Type B pancreatic cell (in vitro differentiated cells): ENCODE measurements around the gene KRTAP4-16. TPM values are rescaled to one million over a fixed set of nuclear protein-coding genes. Genes with fewer than 3 reads are reported as not detected.
"Not testable (repeated sequence)": the region's sequence is repeated elsewhere in the genome, so short reads cannot be mapped to it uniquely, and the experiment has no call there.

Source experiments
- DNase-seq: peaks from one replicate; pipeline ENCODE4 v3.0.0; 2021; ENCODE audit warnings: mixed read lengths; ENCODE audit not compliant: unreplicated experiment; ENCODE audit errors: extremely low spot score
- H3K27ac Mint-ChIP-seq: 2 replicates; pipeline ENCODE4 v1.8.0; 2021; ENCODE audit warnings: mild to moderate bottlenecking, mixed read lengths
- H3K27me3 Mint-ChIP-seq: 2 replicates; pipeline ENCODE4 v1.8.0; 2021; ENCODE audit warnings: mixed read lengths
- H3K36me3 Mint-ChIP-seq: 2 replicates; pipeline ENCODE4 v1.8.0; 2021; ENCODE audit warnings: mixed read lengths
- H3K4me1 Mint-ChIP-seq: one replicate; pipeline ENCODE4 v1.8.0; 2021; ENCODE audit warnings: mixed read lengths; ENCODE audit not compliant: unreplicated experiment
- H3K4me3 Mint-ChIP-seq: 2 replicates; pipeline ENCODE4 v1.8.0; 2021; ENCODE audit warnings: mild to moderate bottlenecking, mixed read lengths
- H3K9me3 Mint-ChIP-seq: 2 replicates; pipeline ENCODE4 v1.8.0; 2021; ENCODE audit warnings: mixed read lengths
- total RNA-seq: library from RNA; stranded (reverse); gene quantifications from 2 replicates; pipeline ENCODE4 v1.2.1, GENCODE V29; 2021; ENCODE audit warnings: low replicate concordance
- TF ChIP-seq, protein P1 (sequence below): fragments of 200-600 bp; sonication (generic); conservative IDR thresholded peaks from 2 replicates; pipeline ENCODE4 v1.5.0; 2021; ENCODE audit warnings: antibody characterized with exemption, mild to moderate bottlenecking

The KRTAP4-16 gene
- total RNA-seq, 1 donor from 2014 or later, result not detected

DNA sequence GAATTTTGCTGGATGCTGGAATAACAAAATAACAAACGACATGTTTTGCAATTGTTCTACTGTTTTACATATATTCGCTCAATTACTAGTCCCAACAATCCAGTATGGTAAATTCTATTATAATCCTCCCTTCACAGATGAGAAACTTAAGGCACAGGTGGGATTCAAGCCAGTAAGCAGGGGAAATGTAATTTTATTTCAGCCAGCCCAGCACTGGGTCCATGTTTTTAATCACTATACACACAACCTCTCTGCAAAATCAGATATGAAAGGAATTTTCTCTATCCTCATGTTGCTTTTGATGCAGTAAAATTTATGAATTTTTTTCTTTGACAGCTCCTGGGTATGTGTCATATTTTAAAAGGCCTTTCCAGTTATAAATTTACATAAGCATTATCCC, 43.3 kb upstream of the KRTAP4-16 start:
- TF ChIP-seq, protein P1, sequence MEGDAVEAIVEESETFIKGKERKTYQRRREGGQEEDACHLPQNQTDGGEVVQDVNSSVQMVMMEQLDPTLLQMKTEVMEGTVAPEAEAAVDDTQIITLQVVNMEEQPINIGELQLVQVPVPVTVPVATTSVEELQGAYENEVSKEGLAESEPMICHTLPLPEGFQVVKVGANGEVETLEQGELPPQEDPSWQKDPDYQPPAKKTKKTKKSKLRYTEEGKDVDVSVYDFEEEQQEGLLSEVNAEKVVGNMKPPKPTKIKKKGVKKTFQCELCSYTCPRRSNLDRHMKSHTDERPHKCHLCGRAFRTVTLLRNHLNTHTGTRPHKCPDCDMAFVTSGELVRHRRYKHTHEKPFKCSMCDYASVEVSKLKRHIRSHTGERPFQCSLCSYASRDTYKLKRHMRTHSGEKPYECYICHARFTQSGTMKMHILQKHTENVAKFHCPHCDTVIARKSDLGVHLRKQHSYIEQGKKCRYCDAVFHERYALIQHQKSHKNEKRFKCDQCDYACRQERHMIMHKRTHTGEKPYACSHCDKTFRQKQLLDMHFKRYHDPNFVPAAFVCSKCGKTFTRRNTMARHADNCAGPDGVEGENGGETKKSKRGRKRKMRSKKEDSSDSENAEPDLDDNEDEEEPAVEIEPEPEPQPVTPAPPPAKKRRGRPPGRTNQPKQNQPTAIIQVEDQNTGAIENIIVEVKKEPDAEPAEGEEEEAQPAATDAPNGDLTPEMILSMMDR, result no peak
- Mint-ChIP-seq H3K9me3 (peaks cover 22% of the 10 kb centered on the region), H3K27ac (no peak overlapping the region)

DNA sequence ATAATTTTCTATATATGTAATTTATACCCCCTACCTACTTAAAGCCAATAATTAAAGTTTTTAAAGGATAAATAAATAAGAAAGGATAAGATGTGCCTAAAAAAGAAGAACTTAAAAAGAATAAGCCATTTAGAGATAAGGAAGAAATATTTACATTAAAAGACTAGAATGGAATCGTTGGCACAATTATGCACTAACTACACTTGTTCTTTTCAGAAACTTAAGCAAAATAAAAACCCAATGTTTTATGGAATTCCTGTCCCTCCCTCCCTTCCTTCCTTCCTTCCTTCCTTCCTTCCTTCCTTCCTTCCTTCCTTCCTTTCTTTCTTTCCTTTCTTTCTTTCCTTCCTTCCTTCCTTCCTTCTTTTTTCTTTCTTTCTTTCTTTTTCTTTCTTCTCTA, 42.8 kb upstream of the KRTAP4-16 start:
- Mint-ChIP-seq H3K27ac (no peak overlapping the region), H3K27me3 (peaks cover 4% of the 10 kb centered on the region), H3K36me3 (peaks cover 8% of the 10 kb centered on the region), H3K4me1 (no peaks in the 10 kb centered on the region), H3K9me3 (peaks cover 22% of the 10 kb centered on the region), H3K4me3 (no peak overlapping the region)
- TF ChIP-seq, protein P1, result no peak
- DNase-seq, result no peak

More for the DNA sequence above, 43.3 kb upstream of the KRTAP4-16 start:
- Mint-ChIP-seq H3K27me3 (peaks cover 4% of the 10 kb centered on the region), H3K4me3 (no peak overlapping the region), H3K36me3 (peaks cover 8% of the 10 kb centered on the region), H3K4me1 (no peaks in the 10 kb centered on the region)
- DNase-seq, result no peak

DNA sequence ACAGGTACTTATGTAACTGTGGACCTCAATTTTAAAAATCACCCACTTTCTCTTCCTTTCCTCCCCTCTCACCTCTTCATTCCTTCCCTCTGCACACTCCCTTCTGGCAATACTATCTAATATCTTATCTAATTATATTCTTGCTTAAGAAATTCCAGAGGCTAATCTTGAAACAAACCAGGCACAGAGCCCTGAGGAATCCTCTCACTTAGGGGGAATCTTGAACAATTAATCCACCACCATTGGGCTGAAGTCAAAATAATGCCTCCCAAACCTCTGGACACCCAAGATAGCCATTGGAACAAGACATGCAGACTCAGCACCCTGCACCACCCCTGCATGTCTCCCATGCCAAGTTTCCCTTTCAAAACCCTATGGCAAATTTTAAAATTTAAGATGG, 39.4 kb upstream of the KRTAP4-16 start:
- TF ChIP-seq, protein P1, result no peak
- Mint-ChIP-seq H3K27ac (no peak overlapping the region), H3K27me3 (no peaks in the 10 kb centered on the region), H3K36me3 (peaks cover 12% of the 10 kb centered on the region), H3K4me1 (no peaks in the 10 kb centered on the region), H3K9me3 (peaks cover 26% of the 10 kb centered on the region), H3K4me3 (no peak overlapping the region)
- no peak for DNase-seq

DNA sequence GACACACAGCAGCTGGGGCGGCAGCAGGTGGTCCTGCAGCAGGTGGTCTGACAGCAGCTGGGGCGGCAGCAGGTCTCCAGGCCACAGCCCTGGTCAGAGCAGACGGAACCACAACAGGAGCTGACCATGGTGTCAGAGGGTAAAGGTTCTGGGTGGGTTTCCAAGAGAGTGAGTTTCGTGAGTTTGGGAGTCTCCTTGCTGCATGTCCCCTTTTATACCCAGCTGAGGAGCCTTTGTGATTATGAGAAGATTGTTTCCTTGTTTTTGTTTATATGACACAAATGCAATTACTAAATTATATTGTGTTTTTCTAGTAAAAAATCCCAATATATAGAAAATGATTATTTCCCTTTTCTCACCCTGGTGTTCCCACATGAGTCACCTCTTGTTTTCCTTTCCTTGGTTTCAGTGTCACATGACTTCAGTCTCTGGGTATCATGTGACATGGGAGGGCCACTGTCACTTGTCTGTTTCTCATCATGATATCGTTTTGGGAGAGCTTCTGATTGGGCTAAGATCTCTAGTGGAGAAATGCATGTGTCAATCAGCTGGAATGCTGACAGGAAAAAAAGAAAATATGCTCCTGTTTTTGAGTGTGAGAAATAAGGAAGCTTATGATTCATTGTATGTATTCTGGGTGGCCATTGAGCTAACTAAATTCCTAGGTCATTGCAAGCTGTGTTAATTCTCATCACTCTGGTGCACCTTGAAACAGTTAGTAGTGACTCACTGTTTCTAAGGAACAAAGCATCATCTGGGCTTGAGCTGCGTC, 38.5 kb upstream of the KRTAP4-16 start, which contains the start of gene KRTAP4-6:
Gene KRTAP4-6, minus strand, starts transcription at position 185 of the 772 bp plus-strand sequence. Its CDS starts 57 bp downstream, at position 128.
- Mint-ChIP-seq H3K4me1 (no peaks in the 10 kb centered on the region), H3K36me3 (peaks cover 12% of the 10 kb centered on the region), H3K4me3 (no peak within 1 kb of the TSS), H3K9me3 (peaks cover 26% of the 10 kb centered on the region), H3K27ac (no peak within 1 kb of the TSS), H3K27me3 (no peaks in the 10 kb centered on the region)
- TF ChIP-seq, protein P1, result no peak
- no peak for DNase-seq

DNA sequence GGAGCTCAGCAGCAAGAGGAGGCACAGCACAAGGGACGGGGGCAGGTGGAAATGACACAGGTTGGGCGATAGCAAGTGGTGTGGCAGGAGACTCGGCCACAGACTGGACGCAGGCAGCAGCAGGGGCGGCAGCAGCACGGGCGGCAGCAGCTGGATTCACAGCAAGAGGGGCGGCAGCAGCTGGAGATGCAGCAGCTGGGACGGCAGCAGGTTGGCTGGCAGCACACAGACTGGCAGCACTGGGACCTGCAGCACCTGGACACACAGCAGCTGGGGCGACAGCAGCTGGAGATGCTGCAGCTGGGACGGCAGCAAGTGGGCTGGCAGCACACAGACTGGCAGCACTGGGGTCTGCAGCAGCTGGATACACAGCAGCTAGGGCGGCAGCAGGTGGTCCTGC, 37.9 kb upstream of the KRTAP4-16 start:
- Mint-ChIP-seq H3K9me3 (peaks cover 26% of the 10 kb centered on the region), H3K36me3 (peaks cover 12% of the 10 kb centered on the region)
- H3K27ac Mint-ChIP-seq, H3K4me3 Mint-ChIP-seq, H3K27me3 Mint-ChIP-seq, DNase-seq, H3K4me1 Mint-ChIP-seq: not testable (repeated sequence)

DNA sequence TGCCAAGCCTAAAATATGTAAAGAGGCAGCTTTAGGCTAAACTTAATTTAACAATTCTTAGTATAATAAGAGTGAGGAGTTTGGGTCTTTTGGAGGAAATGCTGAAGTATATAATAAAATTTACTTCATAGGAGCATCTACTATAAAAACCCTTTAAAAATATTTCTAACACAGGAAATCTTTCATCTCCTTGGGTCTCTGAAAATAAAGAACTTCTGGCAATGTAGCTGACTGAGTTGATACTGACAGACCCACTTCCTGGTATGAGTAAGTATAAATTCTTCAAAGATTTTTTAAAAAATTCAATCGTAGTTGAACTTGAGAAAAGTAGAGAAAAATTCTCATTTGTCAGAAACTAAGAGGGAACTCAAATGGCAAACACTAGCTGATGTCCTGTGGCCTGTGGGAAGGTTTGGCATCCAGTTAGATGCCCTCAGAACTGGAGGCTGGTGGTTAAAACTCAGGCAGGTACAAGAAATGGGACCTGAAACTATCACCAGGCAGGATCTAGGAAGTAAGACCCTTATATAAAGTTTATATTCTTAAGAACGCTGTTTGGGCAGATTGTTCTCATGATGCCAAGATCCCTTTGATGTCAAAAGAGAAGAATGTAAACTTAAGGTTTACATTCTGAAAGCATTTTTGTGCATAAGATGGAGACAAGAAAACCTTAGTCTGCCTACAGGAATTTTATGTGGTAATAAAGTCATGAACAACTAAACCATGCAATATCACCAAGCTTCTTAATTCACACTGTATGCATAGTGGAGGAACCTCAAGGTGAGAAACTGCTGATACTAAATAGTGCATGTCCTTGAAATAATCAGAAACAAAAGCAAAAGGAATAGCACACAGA, 32.1 kb upstream of the KRTAP4-16 start:
- Mint-ChIP-seq H3K4me3 (no peak overlapping the region), H3K27ac (no peak overlapping the region), H3K4me1 (no peaks in the 10 kb centered on the region), H3K27me3 (no peaks in the 10 kb centered on the region), H3K9me3 (peaks cover 11% of the 10 kb centered on the region), H3K36me3 (no peaks in the 10 kb centered on the region)
- TF ChIP-seq, protein P1, result no peak
- DNase-seq, result no peak
